HepG2 (cell line): ENCODE data around the gene PFN2. TPM values are rescaled to one million over a fixed set of nuclear protein-coding genes. Genes with fewer than 3 reads are reported as not detected.

Source experiments
- CBX1 ChIP-seq: IDR thresholded peaks from one replicate; pipeline ENCODE4 v1.6.1; 2016; ENCODE audit warnings: antibody characterized with exemption, low read depth
- CREB3 ChIP-seq: sonication (generic); formaldehyde crosslinking; IDR thresholded peaks from 2 replicates; pipeline ENCODE4 v1.5.0; 2020; ENCODE audit warnings: missing genetic modification reagents
- CSRNP1 ChIP-seq: sonication (generic); formaldehyde crosslinking; IDR thresholded peaks from 2 replicates; pipeline ENCODE4 v1.8.1; 2023; ENCODE audit warnings: mild to moderate bottlenecking, missing genetic modification reagents
- DMTF1 ChIP-seq: sonication (generic); formaldehyde crosslinking; IDR thresholded peaks from 2 replicates; pipeline ENCODE4 v1.4.0; 2020; ENCODE audit warnings: mild to moderate bottlenecking, missing genetic modification reagents
- DZIP1 ChIP-seq: sonication (generic); formaldehyde crosslinking; IDR thresholded peaks from 2 replicates; pipeline ENCODE4 v1.5.0; 2020; ENCODE audit warnings: mild to moderate bottlenecking, missing genetic modification reagents
- GPBP1L1 ChIP-seq: sonication (generic); formaldehyde crosslinking; IDR thresholded peaks from 2 replicates; pipeline ENCODE4 v1.5.0; 2020; ENCODE audit warnings: mild to moderate bottlenecking, missing genetic modification reagents
- HDAC1 ChIP-seq: sonication (generic); formaldehyde crosslinking; IDR thresholded peaks from 2 replicates; pipeline ENCODE4 v1.5.1; 2020; ENCODE audit warnings: mild to moderate bottlenecking, missing genetic modification reagents
- NFE2L1 ChIP-seq: sonication (generic); formaldehyde crosslinking; IDR thresholded peaks from 2 replicates; pipeline ENCODE4 v1.4.0; 2020; ENCODE audit warnings: missing genetic modification reagents, mild to moderate bottlenecking, borderline replicate concordance
- NFKBIZ ChIP-seq: IDR thresholded peaks from 2 replicates; pipeline ENCODE4 v1.6.1; 2018; ENCODE audit warnings: missing genetic modification reagents, missing compliant biosample characterization
- NKX3-1 ChIP-seq: sonication (generic); formaldehyde crosslinking; IDR thresholded peaks from 2 replicates; pipeline ENCODE4 v1.5.0; 2020; ENCODE audit warnings: missing genetic modification reagents
- SNRNP70 ChIP-seq: fragments of 200-400 bp; formaldehyde crosslinking; IDR thresholded peaks from 2 replicates; pipeline ENCODE4 v1.6.1; 2017; ENCODE audit warnings: mild to moderate bottlenecking, low read depth, low read length, moderate library complexity
- TAF1 ChIP-seq: sonication (generic); formaldehyde crosslinking; IDR thresholded peaks from 2 replicates; pipeline ENCODE4 v1.4.0; 2020; ENCODE audit warnings: missing genetic modification reagents
- TFAP4 ChIP-seq: sonication (generic); IDR thresholded peaks from 2 replicates; pipeline ENCODE4 v1.6.1; 2016; ENCODE audit warnings: low read depth, borderline replicate concordance
- ZNF326 ChIP-seq: sonication (generic); formaldehyde crosslinking; IDR thresholded peaks from 2 replicates; pipeline ENCODE4 v1.4.0; 2020; ENCODE audit warnings: missing genetic modification reagents, borderline replicate concordance
- ZNF431 ChIP-seq: sonication (generic); formaldehyde crosslinking; IDR thresholded peaks from 2 replicates; pipeline ENCODE4 v1.9.0; 2022; ENCODE audit warnings: missing genetic modification reagents, low read depth, mild to moderate bottlenecking, borderline replicate concordance
- ZNF564 ChIP-seq: sonication (generic); formaldehyde crosslinking; IDR thresholded peaks from 2 replicates; pipeline ENCODE4 v1.8.1; 2023; ENCODE audit warnings: mild to moderate bottlenecking, missing genetic modification reagents
- ZNF572 ChIP-seq: sonication (generic); formaldehyde crosslinking; IDR thresholded peaks from 2 replicates; pipeline ENCODE4 v1.5.1; 2020; ENCODE audit warnings: mild to moderate bottlenecking, missing genetic modification reagents
- ZNF709 ChIP-seq: sonication (generic); formaldehyde crosslinking; IDR thresholded peaks from 2 replicates; pipeline ENCODE4 v1.5.0; 2020; ENCODE audit warnings: mild to moderate bottlenecking, missing genetic modification reagents
- ZNF749 ChIP-seq: sonication (generic); formaldehyde crosslinking; IDR thresholded peaks from 2 replicates; pipeline ENCODE4 v1.8.0; 2022; ENCODE audit warnings: mild to moderate bottlenecking, missing genetic modification reagents, moderate library complexity, borderline replicate concordance
- polyA plus RNA-seq, 8 experiments: library from polyadenylated mRNA; depleted of rRNA in 3 of 8; stranded (reverse) in 7 of 8; unstranded in 1 of 8; fragments of >200 nt; fragmentation: Illumina TruSeq in 4 of 8; extraction: Trizol in 4 of 8; gene quantifications; 2 replicates each; pipeline versions ENCODE4 v1.2.1 to v1.2.3, GENCODE V29; 2011 to 2016; ENCODE audit warnings: low read depth in 4 of 8, missing spikeins in 1 of 8, mixed read lengths in 1 of 8; ENCODE audit not compliant: insufficient read depth in 1 of 8
- total RNA-seq, 5 experiments: library from RNA; depleted of rRNA; stranded (reverse); fragments of >200 nt; fragmentation: Illumina TruSeq; extraction: Trizol; gene quantifications; 2 replicates each; pipeline ENCODE4 v1.2.3, GENCODE V29; 2016; ENCODE audit warnings: low read depth in 1 of 5

PFN2 gene
- total and polyA plus RNA-seq, 2 of the 13 experiments (the other 11 are each of a cell fraction or from before 2014, with no cell fraction given) = 57.3 to 150 TPM

GRCh38 chr3:149969110-149969939, 1.4 kb downstream of the PFN2 start (continued):
- TF ChIP-seq CSRNP1 (CRISPR knock-in tag) (no peak), ZNF564 (CRISPR knock-in tag) (no peak), CREB3 (no peak), NFKBIZ (CRISPR knock-in tag) (no peak), HDAC1 (CRISPR knock-in tag) (0 out of 2 replicates have a peak, but pooled peaks have one; percentile 28), ZNF709 (CRISPR knock-in tag) (no peak), CBX1 (no peak), NFE2L1 (CRISPR knock-in tag) (peak; percentile 96), TFAP4 (no peak), SNRNP70 (no peak), DMTF1 (no peak), NKX3-1 (CRISPR knock-in tag) (no peak), ZNF572 (no peak), ZNF431 (CRISPR knock-in tag) (no peak), ZNF326 (CRISPR knock-in tag) (no peak), DZIP1 (CRISPR knock-in tag) (no peak), GPBP1L1 (CRISPR knock-in tag) (no peak), TAF1 (CRISPR knock-in tag) (peak; percentile 40; the same call in 1 of the 2 replicates), ZNF749 (CRISPR knock-in tag) (no peak)
